ENCODE results near the gene S100A1.
"Not testable (repeated sequence)": the region's sequence is repeated elsewhere in the genome, so short reads cannot be mapped to it uniquely, and the experiment has no call there.

S100A1 gene

DNA sequence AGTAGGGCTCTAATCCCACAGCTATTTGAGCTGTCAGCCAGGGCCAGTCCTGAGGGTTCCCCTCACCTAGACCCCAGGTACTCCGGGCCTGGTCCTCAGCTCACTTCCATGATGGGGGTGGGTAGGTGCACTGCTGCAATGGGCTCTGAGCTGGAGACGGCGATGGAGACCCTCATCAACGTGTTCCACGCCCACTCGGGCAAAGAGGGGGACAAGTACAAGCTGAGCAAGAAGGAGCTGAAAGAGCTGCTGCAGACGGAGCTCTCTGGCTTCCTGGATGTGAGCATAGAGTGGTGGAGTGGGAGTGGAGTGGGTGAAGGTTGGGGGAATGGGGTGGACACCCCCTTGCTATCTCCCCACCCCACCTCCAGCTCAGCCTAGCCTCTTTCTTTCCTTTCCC is 2.1 kb downstream of the S100A1 start:
- DNase-seq (ENCODE audit: low read depth in 2 of 2) = no peak

DNA sequence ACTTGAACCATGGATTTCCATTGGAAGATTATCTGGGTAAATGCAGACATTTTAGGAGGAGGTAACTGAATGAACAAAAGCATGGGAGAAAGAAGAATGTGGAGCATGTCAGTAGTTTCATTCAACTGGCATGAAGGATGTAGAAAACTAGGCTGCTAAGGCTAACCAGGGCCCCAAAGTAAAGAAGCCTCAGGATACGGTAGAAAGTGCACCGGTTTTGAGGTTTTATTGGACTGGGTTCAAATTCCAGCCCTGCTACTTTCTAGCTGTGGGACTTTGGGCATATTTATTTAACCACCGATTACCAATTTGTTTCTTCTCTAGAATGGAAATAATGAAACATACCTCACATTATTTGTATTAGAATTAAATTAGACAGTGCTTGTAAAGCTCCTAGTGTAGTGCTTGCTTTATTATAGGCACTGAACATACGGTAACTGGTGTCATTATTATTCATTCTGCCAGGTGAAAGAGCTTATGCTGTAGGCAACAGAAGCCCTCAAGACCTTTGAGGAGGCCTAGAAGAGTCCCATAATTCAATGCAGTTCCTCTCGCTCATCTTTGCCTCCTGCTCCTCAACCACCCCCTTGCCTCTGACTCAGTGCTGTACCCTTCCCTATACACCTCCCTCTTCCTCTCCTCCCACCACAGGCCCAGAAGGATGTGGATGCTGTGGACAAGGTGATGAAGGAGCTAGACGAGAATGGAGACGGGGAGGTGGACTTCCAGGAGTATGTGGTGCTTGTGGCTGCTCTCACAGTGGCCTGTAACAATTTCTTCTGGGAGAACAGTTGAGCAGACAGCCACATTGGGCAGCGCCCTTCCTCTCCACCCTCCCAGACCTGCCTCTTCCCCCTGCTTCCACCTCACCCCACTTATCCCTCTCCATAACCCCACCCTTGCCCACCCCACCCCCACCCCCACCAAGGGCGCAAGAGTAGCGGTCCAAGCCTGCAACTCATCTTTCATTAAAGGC is 3.1 kb downstream of the S100A1 start:
- no peak for DNase-seq (ENCODE audit: low read depth in 2 of 2)

DNA sequence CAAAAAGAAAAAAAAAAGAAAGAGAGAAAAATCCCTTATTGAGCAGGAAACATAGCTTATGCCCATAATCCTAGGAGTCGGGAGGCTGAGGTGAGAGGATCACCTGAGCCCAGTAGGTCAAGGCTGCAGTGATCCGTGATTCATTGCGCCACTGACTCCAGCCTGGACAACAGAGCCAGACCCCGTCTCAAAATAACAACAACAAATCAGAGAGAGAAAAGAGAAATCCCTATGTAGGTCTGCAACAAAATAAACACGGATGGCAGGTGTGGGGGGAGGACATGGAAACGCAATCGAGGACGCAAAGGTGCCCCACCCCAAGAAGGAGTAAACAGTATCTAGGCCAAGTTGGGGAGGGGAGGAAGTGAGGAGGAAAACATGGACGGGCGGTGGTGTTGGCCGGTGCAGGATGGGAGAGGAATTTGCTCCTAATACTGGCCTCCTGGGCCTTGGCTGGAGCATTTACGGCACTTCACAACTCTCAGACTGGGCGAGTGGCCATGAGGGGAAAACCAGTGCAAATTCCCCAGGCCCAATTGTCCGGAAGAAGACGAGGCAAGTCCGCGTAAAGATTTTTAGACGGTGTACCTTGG is 5.0 kb downstream of the S100A1 start:
- no peak for DNase-seq (ENCODE audit: low read depth in 2 of 2)

DNA sequence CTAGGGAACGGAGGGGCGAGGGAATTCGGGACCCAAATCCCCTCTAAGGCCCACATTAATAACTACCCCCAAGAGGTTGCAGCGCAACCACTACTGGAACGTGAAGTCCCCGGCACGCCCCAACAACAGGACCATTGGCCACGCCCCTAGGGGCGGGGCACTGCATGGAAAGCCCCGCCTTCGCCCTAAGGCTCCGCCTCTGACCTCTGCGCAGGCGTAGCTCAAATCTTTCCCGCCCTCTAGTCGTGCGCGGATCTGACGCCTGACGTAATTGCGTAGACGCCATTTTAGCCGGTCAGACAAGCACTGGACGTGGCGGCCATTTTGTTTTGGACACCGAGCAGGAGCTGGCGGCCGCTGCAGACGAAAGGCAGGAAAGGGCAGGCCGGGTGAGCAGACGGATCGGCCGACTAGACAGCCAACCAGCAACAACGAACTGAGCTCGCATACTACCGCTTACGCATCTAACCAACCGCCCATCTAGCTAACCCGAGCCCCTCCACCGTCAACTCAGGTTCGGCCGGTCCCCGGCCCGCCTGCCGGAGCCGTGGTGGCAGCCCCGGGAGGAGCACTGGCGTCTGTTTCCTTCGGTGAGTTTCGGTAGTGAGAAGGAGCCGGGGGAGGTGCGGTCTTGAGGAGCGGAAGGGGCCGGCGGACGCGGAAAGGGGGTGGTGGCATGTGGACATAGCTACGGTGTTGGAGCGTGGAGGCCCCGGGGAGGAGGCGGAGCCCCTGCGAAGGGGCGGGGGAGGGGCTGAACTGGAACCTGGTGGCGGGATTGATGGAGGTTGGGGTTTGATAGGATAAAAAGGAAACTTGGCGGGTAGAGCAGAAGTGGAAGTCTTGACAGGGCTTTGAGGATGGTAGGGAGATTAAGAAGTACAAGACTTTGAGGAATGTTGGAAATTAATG is 5.8 kb downstream of the S100A1 start, which contains the start of gene CHTOP:
Gene CHTOP, plus strand, starts transcription at position 313 of the 912 bp plus-strand sequence. CDS start 2,523 bp downstream, outside the sequence.
- DNase-seq (ENCODE audit: low read depth in 2 of 2) = peak; percentile 94

DNA sequence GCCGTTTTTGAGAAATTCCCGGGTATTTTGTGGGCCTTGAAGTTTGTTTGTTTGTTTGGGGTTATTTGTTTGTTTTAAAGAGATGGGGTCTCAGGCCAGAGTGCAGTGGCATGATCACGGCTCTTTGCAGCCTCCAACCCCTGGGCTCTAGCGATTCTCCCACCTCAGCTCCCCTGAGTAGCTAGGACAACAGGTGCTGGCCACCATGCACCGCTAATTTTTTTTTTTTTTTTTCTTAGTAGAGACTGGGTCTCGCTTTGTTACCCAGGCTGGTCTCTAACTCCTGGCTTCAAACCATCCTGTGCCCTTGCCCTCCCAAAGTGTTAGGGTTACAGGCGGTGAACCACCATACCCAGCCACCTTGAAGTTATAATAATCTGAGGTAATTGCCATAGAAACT is 7.6 kb downstream of the S100A1 start:
- no peak for DNase-seq (ENCODE audit: low read depth in 2 of 2)

DNA sequence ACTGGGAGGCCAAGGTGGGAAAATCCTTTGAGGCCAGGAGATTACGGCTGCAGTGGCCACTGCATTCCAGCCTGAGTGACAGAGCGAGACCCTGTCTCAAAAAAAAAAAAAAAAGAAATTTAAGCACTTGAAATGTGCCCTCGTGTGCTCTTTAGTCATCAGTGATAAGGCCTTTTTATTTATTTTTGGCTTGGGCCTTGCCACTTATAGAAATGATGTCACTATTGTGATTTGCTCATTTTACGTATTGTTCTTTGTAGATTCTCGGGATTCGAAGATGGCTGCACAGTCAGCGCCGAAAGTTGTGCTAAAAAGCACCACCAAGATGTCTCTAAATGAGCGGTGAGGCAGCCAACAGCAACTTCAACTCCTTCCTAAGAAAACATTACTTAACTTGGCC is 8.1 kb downstream of the S100A1 start:
- DNase-seq (ENCODE audit: low read depth in 2 of 2) = no peak

DNA sequence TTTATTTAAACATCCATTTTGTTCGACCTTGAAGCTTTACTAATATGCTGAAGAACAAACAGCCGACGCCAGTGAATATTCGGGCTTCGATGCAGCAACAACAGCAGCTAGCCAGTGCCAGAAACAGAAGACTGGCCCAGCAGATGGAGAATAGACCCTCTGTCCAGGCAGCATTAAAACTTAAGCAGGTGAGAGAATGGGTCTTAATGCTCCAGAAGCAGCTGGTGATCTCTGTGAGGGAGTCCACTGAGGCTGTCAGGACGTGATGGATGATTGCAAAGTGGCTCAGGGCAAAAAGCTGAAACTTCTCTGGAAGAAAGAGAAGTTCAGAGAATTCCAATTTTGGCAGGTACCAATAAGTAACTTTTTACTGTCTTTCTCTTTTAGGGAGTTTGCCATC is 10.0 kb downstream of the S100A1 start:
- no peak for DNase-seq (ENCODE audit: low read depth in 2 of 2)

DNA sequence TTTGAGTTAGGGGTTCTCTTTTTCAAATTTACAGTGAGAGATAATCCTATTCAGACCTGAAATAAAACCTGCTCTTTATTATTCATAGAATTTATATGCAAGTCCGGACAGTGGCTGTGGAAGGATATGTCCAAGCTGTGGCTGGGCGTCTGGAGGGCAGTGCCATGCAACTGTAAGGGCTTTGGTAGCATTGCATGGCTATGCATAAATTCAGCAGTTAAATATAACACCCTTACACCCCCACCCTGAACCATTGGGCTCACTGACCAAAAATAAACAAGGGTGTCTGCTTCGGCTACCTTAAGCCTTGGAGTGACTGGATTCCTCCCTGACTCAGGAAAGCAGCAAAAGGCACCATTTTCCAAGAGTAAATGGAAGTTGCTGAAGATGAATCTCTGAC is 11.0 kb downstream of the S100A1 start:
- DNase-seq (ENCODE audit: low read depth in 2 of 2) = no peak

DNA sequence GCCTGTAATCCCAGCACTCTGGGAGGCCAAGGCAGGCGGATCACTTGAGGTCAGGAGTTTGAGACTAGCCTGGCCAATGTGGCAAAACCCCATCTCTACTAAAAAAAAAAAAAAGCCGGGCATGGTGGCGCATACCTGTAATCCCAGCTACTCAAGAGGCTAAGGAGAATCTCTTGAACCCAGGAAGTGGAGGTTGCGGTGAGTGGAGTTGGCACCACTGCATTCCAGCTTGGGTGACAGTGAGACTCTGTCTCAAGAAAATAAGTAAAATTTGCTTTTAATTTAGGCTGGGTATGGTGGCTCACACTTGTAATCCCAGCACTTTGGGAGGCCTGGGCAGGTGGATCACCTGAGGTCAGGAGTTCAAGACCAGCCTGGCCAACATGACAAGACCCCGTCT is 12.0 kb downstream of the S100A1 start:
- not testable (repeated sequence) for DNase-seq (ENCODE audit: low read depth in 2 of 2)

DNA sequence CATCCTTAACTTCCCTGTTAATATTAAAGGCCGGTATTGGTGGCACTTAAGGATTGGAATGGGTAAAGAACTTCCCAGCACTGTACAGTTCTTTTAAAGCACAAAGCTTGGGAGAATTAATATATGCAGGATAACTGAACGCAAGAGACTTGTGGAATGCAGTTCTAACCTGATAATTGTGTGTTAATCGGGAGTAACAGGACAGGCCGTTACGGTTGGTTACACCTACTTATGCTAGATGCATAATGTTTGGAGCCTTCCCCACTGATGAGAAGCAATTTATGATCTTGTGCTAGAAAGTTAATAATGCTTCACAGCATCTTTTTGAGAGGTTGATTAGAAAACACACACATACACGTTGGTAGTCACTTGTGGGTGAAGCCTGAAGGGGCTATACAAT is 12.6 kb downstream of the S100A1 start:
- DNase-seq (ENCODE audit: low read depth in 2 of 2) = no peak

DNA sequence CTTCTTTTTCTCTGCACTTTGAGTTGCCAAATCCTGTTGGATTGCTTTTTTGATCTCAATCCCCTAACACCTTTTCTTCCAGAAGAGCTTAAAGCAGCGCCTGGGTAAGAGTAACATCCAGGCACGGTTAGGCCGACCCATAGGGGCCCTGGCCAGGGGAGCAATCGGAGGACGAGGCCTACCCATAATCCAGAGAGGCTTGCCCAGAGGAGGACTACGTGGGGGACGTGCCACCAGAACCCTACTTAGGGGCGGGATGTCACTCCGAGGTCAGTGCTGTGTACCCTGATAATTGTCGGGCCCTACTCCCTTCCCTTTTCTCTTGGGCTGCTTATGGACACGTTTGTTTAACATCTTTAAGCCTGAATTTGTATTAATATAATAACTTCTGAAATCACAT is 13.9 kb downstream of the S100A1 start:
- no peak for DNase-seq (ENCODE audit: low read depth in 2 of 2)

DNA sequence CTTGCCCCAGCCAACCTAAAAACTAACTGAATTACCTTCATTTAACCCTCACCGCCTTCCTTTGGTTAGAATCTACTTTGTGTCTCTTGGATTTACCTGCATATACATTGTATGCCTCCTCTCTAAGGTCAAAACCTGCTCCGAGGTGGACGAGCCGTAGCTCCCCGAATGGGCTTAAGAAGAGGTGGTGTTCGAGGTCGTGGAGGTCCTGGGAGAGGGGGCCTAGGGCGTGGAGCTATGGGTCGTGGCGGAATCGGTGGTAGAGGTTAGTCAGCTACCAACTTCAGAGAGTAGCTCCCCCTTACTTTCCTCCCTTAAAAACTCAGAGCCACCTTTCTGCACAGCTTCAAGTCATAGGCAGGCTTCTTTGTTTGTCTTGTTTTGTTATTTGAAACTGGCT is 14.9 kb downstream of the S100A1 start:
- no peak for DNase-seq (ENCODE audit: low read depth in 2 of 2)

DNA sequence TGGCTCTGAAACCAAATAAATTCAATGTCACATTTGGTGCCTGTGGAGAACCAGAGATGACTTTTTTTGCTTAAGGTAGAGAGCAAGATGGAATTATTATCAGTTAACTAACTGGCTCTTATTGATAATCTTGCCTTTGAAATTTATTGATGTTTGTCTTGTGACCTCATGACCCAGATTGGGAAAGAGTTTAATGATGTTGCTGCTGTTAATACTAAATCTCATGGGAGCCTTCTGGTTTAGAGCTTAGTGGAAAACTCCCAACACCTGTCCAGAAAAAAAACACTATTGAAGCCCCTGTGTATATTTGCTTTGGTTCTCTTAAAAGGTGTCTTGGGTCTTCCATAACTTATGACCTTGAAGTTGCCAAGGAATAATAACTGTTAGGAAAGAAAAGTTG is 15.6 kb downstream of the S100A1 start:
- no peak for DNase-seq (ENCODE audit: low read depth in 2 of 2)

DNA sequence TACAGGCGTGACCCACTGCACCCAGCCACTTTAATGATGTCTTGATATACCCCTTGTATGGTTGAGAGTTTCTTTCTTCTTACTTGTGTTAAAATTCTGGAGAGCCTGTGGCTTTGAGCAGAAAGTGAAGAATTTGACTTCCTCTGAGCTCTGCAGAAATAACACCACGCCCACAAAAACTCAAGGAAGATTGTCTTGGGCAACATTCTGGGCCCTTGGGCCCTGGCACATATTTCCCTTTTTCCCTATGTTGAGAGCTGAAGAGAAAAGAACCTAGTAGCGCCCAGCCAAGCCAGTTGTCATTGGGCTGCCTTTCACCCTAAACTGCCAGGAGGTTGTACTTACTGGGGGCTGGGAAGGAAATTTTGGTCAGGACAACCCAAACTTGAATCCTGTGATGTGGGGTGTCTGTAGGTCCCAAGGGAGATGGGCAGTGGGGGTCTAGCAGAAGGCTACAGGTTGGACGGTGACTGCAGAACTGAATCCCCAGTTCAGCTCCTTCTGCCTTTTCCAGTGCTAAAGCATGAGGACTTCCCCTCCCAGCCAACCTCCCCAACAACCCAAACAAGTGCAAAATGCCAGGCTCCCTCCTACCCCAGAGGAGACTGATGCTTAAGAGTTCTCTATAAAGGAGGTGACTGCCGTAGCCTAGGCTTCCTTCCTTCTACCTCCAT is 18.6 kb downstream of the S100A1 start:
- no peak for DNase-seq (ENCODE audit: low read depth in 2 of 2)

DNA sequence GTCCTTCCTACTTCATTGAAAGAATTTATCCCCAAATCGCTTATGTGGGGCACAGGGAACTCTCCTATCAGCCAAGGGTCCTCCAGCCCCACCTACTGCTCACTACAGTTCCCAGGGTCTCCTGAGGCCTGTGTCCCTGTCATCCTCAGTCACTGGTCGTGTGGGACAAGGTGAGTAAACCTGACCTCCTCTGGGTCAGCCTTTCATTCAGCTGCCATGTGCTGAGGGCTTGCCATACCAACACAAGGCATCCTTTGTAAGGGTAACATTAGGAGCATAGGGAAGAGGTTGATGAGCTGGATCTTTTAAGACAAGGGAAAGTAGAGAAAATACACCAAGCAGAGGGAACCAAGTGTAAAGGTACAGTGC is 19.1 kb downstream of the S100A1 start:
- DNase-seq (ENCODE audit: low read depth in 2 of 2) = no peak

DNA sequence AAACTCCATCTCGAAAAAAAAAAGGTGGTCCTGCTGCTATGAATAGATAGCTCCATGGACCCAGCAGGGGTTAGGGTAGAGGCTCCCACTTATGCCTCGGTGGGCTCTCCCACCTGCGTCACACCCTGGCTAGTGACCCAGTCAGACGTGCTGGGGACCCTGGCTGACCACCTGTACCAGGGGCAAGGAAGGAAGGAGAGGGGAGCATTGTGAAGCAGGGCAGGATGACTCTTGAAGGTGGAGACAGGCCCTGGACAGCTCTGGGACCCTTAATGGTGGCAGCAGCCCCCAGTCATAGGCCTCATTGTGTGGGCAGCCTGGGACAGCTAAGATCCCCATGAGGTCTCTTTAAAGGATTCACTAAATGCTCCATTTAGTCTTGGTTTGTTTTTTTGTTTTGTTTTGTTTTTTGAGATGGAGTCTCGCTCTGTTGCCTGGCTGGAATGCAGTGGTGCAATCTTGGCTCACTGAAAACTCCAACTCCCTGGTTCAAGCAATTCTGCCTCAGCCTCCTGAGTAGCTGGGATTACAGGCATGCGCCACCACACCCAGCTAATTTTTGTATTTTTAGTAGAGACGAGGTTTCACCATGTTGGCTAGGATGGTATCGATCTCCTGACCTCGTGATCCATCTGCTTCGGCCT is 19.9 kb downstream of the S100A1 start:
- DNase-seq (ENCODE audit: low read depth in 2 of 2) = no peak

DNA sequence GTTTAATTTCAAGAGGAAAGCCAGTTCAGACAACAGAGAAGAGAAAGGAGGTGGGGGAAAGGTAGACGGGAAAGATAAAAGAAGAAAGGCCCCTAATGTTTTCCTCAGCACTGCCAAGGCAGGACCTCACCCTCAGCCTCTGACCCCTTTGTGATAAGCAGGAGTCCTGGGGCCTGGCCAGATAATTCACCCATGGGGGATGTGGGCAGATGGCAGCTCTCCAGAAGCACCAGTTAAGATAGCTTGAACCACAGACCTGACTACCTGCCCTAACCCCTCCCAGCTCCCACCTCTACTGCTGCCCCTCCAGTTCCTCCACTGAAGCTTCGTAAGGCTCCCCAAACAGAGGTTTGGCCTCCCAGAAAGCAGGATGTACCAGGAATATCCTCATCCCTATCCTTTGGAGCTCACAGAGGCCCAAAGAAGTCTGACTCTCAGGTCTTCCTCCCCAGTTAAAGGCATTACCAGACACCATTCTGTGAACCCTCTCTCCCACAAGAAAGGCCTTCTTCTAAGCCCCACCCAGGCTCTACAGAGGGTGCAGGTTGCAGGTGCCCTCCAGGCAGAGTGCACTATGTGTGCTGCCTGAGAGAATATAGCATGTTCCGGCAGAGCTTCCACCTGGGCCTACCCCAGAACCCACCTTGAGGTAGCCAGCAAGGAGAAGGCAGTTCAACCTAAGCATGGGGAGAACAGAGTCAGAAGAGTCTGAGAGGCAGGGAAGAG is 21.1 kb downstream of the S100A1 start:
- DNase-seq (ENCODE audit: low read depth in 2 of 2) = no peak

DNA sequence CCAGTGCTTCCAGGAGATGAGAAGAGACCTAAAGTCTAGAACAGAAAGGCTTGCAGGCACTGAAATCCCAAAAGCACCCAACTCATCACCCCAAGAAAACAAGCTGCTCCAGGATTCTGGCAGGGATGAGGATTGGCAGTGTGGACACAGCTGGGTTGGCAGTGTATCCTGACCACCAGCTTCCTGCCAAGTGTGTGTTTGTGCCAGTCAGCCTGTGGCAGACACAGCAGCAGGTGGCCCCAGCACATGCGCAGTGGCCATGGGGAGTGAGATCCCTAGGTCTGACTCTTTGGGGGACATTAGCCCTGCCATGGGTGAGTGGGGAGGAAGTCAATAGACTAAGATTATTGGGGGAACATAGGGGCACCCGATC is 21.6 kb downstream of the S100A1 start:
- DNase-seq (ENCODE audit: low read depth in 2 of 2) = no peak

DNA sequence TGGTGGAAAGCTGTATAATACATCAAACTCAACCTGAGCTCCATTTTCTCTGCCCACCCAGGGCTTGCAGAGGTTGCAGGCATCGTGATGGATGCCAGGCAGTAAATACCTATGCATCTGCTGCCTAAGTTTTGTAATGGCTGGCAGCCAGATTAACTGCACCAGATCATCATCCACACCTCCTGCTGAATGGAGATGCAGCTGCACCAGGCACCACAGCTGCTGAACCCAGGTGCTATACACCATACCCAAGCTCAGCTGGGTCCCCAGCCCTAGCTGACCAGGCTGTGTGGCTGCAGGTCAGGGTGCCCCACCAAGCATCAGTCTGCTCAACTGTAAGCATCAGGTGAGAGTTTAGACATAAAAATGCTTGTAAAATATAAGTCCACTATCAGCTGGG is 23.5 kb downstream of the S100A1 start:
- DNase-seq (ENCODE audit: low read depth in 2 of 2) = no peak

DNA sequence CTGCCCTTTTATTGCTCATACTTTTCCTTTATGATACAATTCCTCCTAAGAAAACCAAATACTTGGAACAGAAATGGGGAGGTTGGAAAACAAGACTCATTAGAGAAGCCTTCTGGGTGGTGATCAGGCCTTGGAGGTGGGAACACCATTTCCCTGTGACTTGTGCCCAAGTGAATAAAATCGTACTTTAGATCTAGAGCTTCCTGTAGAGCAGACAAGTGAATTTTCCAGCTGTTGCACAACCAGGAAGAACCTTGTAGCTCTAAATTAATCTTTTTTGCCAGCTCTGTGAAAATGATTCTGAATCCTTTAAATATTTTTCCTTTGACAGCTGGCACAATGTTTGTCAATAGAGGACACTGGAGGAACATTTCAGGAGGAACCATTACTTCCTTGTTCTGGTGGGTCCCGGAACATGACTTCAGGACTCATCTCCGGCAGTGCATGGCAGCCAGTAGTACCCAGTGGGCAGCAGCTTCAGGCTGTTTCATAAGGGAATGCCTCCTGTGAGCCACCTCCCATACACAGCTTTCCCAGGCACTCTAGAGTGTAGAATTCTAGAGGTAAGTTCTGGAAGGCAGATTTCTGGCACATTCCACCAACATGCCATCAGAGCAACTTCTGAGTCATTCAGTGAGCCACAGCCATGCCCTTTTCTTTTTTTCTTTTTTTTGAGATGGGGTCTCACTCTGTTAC is 24.7 kb downstream of the S100A1 start:
- no peak for DNase-seq (ENCODE audit: low read depth in 2 of 2)
